OCI-LY7 (cell line): ENCODE data around the gene POU3F2. TPM values are rescaled to one million over a fixed set of nuclear protein-coding genes. Genes with fewer than 3 reads are reported as not detected.

Experiments
- BruUV-seq: library from RNA; stranded (reverse); fragments of 400-500 nt; replicated peaks from 2 replicates; lab custom pipeline; 2021; lab: Mats Ljungman, UMichigan
- CTCF ChIA-PET: fragments of 300-600 bp; sonication (Branson Sonifier 250); formaldehyde crosslinking; loops from one replicate; lab custom pipeline; 2022; ENCODE audit warnings: antibody characterized with exemption; ENCODE audit not compliant: unreplicated experiment; lab: Charles Lee
- POLR2A ChIA-PET: fragments of 300-600 bp; sonication (Branson Sonifier 250); formaldehyde crosslinking; loops from one replicate; lab custom pipeline; 2022; ENCODE audit warnings: antibody characterized with exemption; lab: Charles Lee
- DNase-seq: peaks from one replicate; pipeline ENCODE4 v3.0.0-alpha.2; 2015; ENCODE audit warnings: low spot score
- H2AFZ ChIP-seq: fragments of 200-600 bp; sonication (generic), shearing (Covaris generic); 2 replicates; pipeline ENCODE4 v1.6.1; 2014; ENCODE audit warnings: mild to moderate bottlenecking, antibody characterized with exemption, low read length, moderate library complexity
- H3K27ac ChIP-seq: fragments of 200-600 bp; sonication (generic); 2 replicates; pipeline ENCODE4 v1.5.1; 2014; ENCODE audit warnings: mixed run types, low read depth, mild to moderate bottlenecking, moderate library complexity, low read length, inconsistent platforms; ENCODE audit not compliant: poor library complexity, severe bottlenecking
- H3K36me3 ChIP-seq: fragments of 200-600 bp; sonication (generic); 2 replicates; pipeline ENCODE4 v1.6.1; 2014; ENCODE audit warnings: mild to moderate bottlenecking, antibody characterized with exemption, low read length, moderate library complexity, mixed read lengths; ENCODE audit not compliant: insufficient read depth
- H3K4me1 ChIP-seq: fragments of 200-600 bp; sonication (generic); 2 replicates; pipeline ENCODE4 v1.5.1; 2014; ENCODE audit warnings: mild to moderate bottlenecking, low read length; ENCODE audit not compliant: insufficient read depth, poor library complexity, severe bottlenecking
- H3K4me2 ChIP-seq: fragments of 200-600 bp; sonication (generic); 2 replicates; pipeline ENCODE4 v1.6.1; 2014; ENCODE audit warnings: mild to moderate bottlenecking, low read length
- H3K4me3 ChIP-seq: fragments of 200-600 bp; sonication (generic); 2 replicates; pipeline ENCODE4 v1.5.1; 2014; ENCODE audit warnings: mild to moderate bottlenecking, low read depth, low read length; ENCODE audit not compliant: poor library complexity, severe bottlenecking
- H3K79me2 ChIP-seq: fragments of 200-600 bp; sonication (generic); 2 replicates; pipeline ENCODE4 v1.6.1; 2016; ENCODE audit warnings: low read depth, mild to moderate bottlenecking, low read length, moderate library complexity, mixed read lengths; ENCODE audit not compliant: insufficient read depth
- H3K9me2 ChIP-seq: fragments of 200-600 bp; sonication (generic); 2 replicates; pipeline ENCODE4 v1.6.1; 2016; ENCODE audit warnings: mild to moderate bottlenecking, low read length, mixed read lengths; ENCODE audit not compliant: insufficient read depth
- H3K9me3 ChIP-seq: fragments of 200-600 bp; sonication (generic); 2 replicates; pipeline ENCODE4 v1.6.1; 2014; ENCODE audit warnings: mild to moderate bottlenecking, mixed run types, low read length, mixed read lengths
- H4K20me1 ChIP-seq: fragments of 200-600 bp; sonication (generic); 2 replicates; pipeline ENCODE4 v1.6.1; 2014; ENCODE audit warnings: mild to moderate bottlenecking, antibody characterized with exemption, low read length, moderate library complexity, mixed read lengths; ENCODE audit not compliant: insufficient read depth
- EZH2phosphoT487 ChIP-seq: fragments of 200-600 bp; sonication (generic); IDR thresholded peaks from 2 replicates; pipeline ENCODE4 v1.6.1; 2018; ENCODE audit warnings: low read depth, borderline replicate concordance, mild to moderate bottlenecking, mixed run types, antibody characterized with exemption, low read length, moderate library complexity, mixed read lengths
- intact Hi-C: fragments of 100-400 bp; cut with micrococcal nuclease; formaldehyde crosslinking; loops from one replicate; pipeline ENCODE4 v1.10.0; 2022; ENCODE audit not compliant: unreplicated experiment
- total RNA-seq, 2 experiments: library from RNA; depleted of rRNA in 1 of 2; stranded (reverse); fragments of >200 nt in 1 of 2; shearing (Covaris generic) in 1 of 2; gene quantifications; 2 replicates each; pipeline ENCODE4 v1.2.3, GENCODE V29; 2014 to 2022
- TF ChIP-seq, protein P1 (sequence below): fragments of 200-600 bp; sonication (generic); conservative IDR thresholded peaks from 2 replicates; pipeline ENCODE4 v1.5.1; 2014; ENCODE audit warnings: mild to moderate bottlenecking, antibody characterized with exemption, low read length, moderate library complexity, mixed read lengths

POU3F2 gene
- total RNA-seq, 2 experiments from 2014 or later = not detected

DNA sequence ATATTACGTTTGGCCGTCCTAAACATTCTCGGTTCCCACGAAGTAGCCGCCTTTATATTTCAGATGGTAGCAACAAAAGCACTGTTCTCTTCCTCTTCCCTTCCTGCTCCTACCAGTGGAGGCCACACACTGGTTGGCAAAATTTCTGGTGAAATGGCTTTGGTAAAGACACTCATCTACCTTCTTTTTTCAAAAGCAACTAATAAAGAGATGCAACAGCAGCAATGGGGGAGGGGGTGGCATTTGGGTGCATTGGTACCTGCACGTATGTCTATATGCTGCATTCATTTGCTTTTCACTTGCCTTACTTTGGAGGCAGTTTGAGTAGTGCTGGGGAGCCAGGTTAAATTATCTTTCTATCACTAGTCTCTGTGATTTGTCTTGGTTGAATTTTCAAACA is 6.0 kb downstream of the POU3F2 start:
- no peak for TF ChIP-seq EZH2phosphoT487
- TF ChIP-seq, protein P1, sequence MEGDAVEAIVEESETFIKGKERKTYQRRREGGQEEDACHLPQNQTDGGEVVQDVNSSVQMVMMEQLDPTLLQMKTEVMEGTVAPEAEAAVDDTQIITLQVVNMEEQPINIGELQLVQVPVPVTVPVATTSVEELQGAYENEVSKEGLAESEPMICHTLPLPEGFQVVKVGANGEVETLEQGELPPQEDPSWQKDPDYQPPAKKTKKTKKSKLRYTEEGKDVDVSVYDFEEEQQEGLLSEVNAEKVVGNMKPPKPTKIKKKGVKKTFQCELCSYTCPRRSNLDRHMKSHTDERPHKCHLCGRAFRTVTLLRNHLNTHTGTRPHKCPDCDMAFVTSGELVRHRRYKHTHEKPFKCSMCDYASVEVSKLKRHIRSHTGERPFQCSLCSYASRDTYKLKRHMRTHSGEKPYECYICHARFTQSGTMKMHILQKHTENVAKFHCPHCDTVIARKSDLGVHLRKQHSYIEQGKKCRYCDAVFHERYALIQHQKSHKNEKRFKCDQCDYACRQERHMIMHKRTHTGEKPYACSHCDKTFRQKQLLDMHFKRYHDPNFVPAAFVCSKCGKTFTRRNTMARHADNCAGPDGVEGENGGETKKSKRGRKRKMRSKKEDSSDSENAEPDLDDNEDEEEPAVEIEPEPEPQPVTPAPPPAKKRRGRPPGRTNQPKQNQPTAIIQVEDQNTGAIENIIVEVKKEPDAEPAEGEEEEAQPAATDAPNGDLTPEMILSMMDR = no peak
- Histone ChIP-seq H3K4me2 (no peak overlapping the region), H3K79me2 (no peaks in the 10 kb centered on the region), H3K36me3 (no peaks in the 10 kb centered on the region), H3K4me1 (peaks cover 5% of the 10 kb centered on the region), H4K20me1 (peaks cover 4% of the 10 kb centered on the region; the same call in 1 of the 2 replicates), H3K4me3 (no peak overlapping the region), H3K9me3 (no peaks in the 10 kb centered on the region), H3K9me2 (no peaks in the 10 kb centered on the region), H3K27ac (no peak overlapping the region), H2AFZ (no peak overlapping the region)
- ChIA-PET POLR2A (no interaction called here), CTCF (no interaction called here)
- intact Hi-C loops = no loop called here
- BruUV-seq = no TSS peak
- no peak for DNase-seq

GRCh38 chr6:98840996-98841513 is 6.7 kb downstream of the POU3F2 start:
- no peak overlapping the region for H2AFZ ChIP-seq
- no peak overlapping the region for H3K4me2 ChIP-seq
- peaks cover 6% of the 10 kb centered on the region for H3K4me1 ChIP-seq
- no TSS peak for BruUV-seq
- H3K9me3 ChIP-seq = no peaks in the 10 kb centered on the region
- H3K36me3 ChIP-seq = no peaks in the 10 kb centered on the region
- no peak for DNase-seq
- intact Hi-C loops = no loop called here
- no peak overlapping the region for H3K27ac ChIP-seq
- no peaks in the 10 kb centered on the region for H3K9me2 ChIP-seq
- H4K20me1 ChIP-seq = peaks cover 4% of the 10 kb centered on the region; the same call in 1 of the 2 replicates
- POLR2A ChIA-PET = interaction anchor here (0.7 kb wide), 1 partner anchor 116 kb away, joined by 3 read pairs; no protein-coding TSS in a partner anchor
- H3K79me2 ChIP-seq = no peaks in the 10 kb centered on the region
- CTCF ChIA-PET = no interaction called here
- TF ChIP-seq, protein P1 = no peak
- no peak for TF ChIP-seq EZH2phosphoT487
- H3K4me3 ChIP-seq = no peak overlapping the region

GRCh38 chr6:98841621-98842341 is 7.4 kb downstream of the POU3F2 start:
- TF ChIP-seq EZH2phosphoT487 = no peak
- TF ChIP-seq, protein P1 = no peak
- Histone ChIP-seq H3K9me3 (no peaks in the 10 kb centered on the region), H3K4me3 (no peak overlapping the region), H3K27ac (no peak overlapping the region), H2AFZ (no peak overlapping the region), H3K79me2 (no peaks in the 10 kb centered on the region), H3K4me1 (peaks cover 6% of the 10 kb centered on the region), H4K20me1 (peaks cover 4% of the 10 kb centered on the region; the same call in 1 of the 2 replicates), H3K36me3 (no peaks in the 10 kb centered on the region), H3K4me2 (no peak overlapping the region), H3K9me2 (no peaks in the 10 kb centered on the region)
- no peak for DNase-seq
- ChIA-PET POLR2A (interaction anchor here (0.7 kb wide), 1 partner anchor 116 kb away, joined by 3 read pairs; no protein-coding TSS in a partner anchor), CTCF (no interaction called here)
- BruUV-seq = no TSS peak
- intact Hi-C loops = no loop called here
